HG02970 (cell line): ENCODE data around the gene MOSPD3.
"Not testable (repeated sequence)": the region's sequence is repeated elsewhere in the genome, so short reads cannot be mapped to it uniquely, and the experiment has no call there.

Experiments
- ATAC-seq: cut with Tn5 transposase; IDR thresholded peaks from one replicate; pipeline ENCODE4 v1.9.1; 2021; ENCODE audit warnings: mild to moderate bottlenecking, moderate library complexity, moderate number of reproducible peaks; ENCODE audit not compliant: unreplicated experiment, low FRiP score

The MOSPD3 gene, protein sequence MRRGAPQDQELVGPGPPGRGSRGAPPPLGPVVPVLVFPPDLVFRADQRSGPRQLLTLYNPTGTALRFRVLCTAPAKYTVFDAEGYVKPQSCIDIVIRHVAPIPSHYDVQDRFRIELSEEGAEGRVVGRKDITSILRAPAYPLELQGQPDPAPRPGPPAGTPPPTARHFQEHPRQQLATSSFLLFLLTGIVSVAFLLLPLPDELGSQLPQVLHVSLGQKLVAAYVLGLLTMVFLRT

DNA sequence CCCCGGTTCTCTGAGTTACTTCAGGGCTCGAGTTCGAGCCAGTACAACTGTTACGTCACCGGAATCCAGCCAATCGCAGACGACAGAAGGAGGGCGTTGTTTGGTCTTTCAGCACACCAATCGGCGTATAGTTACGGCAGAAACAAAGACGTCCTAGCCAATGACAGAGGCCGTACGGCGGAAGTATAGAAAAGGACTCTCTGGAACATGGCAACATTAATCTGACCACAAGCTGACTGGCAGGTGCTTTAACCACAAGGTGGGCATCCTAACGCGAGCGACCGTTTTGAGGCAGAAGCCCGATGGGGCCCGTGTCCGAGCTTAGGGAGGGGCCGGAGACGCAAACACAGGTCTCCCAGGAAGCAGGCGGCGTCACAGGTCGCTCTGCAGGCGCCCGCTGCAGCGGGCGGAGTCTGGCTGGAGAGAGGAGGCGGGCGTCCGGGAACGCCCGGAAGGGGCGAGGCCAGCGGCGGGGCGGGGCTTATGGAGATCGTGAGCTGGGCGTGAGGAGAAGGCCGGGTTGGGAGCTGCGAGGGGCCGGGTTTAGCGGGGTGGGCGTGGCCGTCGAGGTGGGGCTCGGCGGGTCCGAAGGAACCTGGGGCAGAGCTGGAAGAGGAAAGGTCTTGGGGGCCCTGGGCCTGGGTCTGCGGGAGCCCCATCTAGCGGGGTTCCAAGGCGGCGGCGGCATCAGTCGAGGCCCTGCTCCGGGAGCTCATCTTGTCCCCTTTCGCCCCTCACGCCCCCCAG, at the start of gene MOSPD3:
TSS of gene MOSPD3 (plus strand) at position 558 of the 747 bp plus-strand sequence. CDS start 252 bp downstream, outside the sequence.
- ATAC-seq: peak; percentile 91

DNA sequence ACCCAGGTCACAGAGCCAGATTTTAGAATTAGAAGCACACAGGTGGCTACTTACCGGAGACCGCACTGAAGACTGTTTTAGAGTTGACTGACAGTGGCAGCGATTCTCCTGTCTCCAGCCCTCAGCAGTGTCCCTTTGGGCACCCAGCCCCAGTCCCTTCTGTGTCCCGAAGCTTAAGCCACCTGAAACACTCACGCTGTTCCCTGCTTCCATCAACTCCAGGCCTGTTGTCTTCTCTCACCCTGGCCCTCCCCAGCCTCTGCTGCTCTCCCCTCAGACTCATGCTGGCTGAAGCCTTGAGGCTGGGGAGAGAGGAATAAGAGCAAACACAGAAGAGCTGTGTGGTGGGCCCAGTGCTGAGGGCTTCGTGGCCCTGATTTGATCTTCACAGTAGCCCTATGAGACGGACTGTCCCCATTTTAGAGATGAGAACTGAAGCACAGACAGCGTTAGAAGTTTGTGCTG, 49.2 kb upstream of the MOSPD3 start:
- no peak for ATAC-seq

DNA sequence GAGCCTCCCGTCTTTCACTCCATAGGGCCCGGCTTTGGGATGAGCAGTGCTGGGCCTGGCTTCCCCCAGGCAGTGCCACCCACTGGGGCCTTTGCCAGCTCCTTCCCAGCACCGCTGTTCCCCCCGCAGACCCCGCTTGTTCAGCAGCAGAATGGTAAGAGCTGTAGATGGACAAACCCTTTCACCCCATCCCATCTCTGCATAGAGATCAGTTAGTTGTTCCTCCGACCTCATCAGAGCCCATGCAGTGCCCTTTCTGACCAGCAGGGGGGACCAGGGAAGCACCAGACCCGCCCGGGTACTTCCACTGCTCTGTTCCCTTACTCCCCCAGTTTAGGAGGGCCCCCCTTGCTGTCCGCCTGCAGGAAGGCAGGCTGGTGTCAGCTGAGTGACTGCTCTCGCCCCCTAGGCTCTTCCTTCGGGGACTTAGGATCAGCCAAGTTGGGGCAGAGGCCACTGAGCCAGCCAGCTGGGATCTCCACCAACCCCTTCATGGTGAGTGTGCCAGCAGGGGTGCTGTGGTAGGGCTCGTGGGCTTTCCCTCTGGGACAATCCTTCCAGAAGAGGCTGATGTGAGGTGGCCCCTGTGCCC, 48.4 kb upstream of the MOSPD3 start:
- ATAC-seq: no peak

DNA sequence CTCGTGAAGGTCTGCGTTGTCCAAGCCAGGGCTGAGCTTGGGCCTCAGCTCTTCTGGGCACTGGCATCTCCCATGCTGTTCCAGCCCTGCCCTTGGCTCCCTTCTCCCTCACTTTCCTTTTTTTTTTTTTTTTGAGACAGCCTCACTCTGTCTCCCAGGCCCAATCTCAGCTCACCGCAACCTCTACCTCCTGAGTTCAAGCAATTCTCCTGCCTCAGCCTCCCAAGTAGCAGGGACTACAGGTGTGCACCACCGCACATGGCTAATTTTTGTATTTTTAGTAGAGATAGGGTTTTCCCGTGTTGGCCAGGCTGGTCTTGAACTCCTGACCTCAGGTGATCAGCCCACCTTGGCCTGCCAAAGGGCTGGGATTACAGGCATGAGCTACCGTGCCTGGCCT, 47.9 kb upstream of the MOSPD3 start:
- ATAC-seq: not testable (repeated sequence)

DNA sequence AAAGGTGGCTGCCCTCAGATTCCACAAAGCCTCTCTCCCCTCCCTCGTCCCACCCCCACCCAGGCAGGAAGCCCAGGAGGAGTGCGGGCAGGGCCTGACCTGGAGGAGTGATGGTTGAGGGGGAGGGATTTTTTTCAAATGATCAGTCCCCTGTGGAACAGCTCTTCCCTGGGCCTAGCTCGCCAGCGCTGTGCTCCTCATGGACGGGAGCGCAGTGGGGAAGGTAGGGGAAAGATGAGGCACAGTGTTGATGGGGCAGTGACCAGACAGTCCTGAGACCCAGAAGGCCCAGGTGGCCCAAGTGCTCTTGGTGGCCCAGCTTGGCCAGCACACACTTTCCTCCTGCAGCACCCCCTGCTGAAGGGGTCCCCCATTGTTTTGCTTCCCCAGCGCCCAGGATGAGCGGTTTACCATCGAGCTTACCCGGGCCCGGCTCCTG, 47.2 kb upstream of the MOSPD3 start:
- ATAC-seq: no peak

DNA sequence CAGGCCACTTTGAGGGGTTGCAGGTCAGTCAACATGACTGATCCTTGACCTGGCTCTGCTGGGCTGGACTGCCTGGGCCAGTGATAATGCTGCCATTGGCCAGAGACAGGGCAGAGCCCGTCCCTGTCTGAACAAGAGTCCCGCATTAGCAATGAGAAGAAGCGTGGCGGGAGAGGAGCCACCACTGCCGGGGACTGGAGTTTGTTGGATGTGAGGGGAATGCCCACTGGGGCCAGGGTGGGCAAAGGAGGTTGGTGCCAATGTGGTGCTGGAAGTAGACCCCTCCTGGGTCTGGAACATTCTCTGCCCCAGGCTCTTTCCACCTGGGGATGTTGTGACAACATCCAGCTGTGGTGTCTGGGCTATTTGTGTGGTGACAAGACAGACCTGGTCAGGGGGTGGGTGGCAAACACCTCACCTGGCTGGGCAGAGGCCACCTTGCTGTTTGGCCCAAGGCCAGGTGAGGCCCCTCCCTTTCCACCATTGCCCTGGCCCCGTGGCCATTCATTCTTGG, 46.3 kb upstream of the MOSPD3 start:
- no peak for ATAC-seq

DNA sequence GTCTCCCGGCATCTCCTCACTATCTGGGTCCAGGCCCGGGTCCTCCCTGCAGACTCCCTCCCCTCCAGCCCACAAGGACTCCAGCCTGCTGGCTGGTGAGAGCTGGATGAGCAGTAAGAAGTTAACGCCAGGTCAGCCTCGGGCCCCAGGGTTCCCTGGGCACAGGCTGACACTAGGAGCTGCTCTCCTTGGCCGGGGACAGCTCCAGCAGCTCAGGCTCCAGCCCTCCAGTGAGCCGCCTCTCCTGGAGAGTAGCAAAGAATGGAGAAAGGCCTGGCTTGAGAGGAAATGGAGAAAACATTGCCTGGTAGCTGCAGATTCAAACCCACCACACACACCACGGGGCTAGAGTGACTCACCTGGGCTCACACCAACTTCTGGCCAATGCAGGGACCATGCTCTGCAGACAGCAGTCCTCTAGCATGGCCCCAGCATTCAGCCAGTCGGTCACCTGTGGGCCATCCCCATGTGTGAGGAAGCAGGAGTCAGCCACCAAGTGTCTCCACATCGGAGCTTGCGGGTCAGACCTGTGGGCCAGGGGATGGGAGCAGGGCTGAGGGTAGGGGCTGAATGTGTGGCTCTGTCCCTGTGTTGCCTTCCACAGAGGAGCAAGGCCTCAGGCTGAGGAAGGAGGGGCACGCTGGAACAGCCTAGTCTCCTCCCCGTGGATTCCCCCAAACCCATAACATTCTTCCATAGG, 45.2 kb upstream of the MOSPD3 start:
- no peak for ATAC-seq

DNA sequence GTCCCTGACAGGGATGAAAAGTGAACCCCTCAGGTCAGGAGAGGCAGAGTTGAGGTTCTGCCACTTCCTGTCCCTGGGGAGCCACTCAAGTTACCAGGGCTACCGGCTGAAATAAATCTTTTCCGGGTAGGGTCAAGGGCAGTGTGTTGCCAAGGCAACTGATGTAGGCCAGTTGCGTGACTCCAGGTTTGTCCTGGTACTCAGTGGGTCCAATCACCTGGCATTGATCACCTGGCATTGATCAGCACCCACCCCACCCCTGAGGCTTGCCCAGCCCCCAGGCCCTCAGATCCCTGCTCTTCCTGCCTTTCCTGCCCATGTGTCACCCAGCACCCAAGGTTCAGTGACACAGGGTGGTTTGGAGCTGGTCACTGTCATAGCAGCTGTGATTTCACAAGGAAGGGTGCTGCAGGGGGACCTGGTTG, 44.6 kb upstream of the MOSPD3 start:
- no peak for ATAC-seq

DNA sequence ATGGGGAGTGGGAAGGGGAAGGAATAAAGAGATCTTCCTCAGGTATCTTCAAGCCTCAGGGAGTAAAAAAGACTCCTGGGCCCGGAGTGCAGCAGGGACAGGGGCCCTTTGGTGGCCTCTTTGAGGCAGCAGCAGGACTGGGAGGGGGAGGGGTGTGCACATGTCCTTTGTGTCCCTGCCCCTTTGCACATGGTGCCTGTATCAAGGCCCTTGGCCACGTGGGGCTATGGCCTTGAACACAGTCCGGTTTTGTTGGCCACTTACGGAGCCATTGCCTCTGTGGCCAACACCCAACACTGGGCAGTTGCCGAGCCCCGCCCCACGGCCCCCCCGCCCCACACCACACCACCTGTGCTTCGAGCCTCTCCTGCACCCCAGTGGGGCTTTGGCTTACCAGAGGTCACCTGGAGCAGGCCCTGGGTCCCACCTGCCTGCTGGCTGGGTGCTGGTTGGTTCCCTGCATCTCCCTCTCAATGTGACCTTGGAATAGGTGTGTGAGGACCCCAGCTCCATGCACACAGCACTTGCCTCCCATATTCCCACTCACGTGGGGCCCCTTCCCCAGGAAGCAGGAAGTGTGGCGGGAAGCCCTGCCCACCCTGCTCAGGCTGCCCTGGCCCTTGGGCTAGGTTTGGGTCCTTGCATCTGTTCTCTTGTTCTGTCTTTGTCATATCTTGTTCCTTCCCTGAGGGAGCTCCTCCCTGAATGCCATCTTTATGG, 44.0 kb upstream of the MOSPD3 start:
- no peak for ATAC-seq

DNA sequence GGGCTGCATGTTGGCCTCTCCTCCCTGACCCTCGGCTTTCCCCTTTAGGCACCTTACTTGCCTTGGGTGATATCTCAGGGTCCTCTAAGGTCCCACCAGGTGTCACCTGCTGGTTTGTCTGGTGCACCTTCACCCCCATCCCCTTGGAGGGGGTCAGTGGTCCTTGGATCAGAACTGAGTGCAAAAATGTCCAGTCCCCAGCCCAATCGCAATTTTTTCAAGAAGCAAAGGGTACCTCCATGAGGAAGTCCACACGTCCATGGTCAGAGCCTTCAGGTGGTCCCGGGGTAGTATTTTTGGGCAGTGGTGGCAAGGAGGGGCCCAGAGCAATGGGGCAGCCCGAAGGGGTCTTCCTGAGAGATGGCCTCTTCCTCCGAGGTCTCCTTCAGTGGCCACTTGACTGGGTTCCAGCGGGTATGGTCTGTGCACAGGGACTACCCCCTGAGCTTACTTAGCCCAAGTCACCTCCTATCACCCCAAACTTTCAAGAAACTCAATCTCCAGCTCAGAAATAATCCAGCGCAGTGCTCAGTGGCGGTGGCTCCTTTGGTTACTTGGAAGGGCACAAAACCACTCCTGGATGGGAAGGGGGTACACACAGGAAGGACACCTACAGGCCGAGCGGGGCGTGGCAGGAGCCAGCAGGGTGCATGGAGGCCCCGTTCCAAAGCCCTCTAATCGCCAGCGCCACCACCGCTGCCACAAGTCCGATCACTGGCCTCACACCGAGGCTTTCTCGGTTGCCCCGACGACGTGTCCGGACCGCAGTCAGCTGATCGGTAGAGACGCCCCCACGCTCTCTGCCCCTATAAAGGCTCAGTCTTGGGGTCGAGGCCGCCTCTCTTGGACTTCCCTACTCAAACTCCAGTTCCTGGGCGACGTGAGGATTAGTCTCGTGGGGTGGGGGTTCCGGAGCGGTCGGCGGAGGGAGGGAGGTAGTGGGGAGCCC, 43.2 kb upstream of the MOSPD3 start:
- no peak for ATAC-seq

DNA sequence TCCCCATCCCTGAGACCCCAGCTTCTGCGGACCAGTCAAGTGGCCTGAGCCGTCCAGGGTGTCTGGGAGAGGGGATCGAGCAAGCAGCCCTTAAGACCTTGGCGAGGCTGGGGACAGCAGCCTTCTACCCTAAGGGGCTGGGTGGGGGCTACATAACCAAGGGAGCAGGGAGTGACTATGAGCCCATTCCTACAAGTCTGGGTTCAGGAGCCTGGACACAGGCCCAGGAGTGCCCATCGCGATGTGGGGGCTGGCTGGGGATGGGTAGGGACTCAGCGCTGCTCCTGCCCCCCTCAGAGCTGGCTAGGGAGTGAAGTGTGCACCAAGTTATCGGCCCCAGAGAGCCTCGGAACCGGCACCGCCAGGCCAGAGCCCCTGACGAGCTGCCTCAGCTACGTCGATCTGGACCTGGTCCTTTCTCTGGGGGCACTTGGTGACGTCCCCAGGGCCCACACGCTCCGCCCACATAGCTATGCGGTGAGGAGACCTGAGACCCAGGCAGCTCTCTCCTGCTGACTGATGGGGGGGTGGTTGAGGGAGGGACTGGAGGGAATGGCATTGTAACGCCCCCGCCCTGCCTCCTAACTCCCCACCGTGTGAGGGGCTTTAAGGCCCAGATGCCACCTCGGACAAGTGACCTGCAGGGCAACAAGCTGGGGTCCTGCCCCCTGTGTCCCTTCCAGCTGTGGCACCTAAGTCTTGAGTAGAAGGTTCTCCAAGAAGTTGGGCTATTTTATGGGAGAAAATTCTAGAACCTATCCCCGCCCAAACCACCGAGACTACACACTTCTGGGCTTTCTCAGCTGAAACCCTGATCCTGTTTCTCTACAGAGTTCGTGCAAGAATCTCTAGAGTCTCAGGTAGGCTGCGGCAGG, 41.1 kb upstream of the MOSPD3 start:
- ATAC-seq: no peak

DNA sequence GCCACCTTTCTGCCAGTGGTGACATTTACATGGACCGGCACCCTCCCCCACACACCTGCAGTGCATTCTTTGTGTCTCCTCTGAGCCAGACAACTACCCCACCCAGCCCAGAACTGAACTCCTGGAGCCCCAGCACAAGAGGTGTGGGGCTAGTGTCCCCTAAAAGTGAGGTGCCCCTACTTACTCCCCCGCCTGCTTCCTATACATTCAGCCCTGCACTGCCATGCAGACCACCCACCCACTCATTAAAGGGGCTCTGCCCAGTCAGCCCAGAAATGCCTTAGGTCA, 40.6 kb upstream of the MOSPD3 start:
- ATAC-seq: no peak

DNA sequence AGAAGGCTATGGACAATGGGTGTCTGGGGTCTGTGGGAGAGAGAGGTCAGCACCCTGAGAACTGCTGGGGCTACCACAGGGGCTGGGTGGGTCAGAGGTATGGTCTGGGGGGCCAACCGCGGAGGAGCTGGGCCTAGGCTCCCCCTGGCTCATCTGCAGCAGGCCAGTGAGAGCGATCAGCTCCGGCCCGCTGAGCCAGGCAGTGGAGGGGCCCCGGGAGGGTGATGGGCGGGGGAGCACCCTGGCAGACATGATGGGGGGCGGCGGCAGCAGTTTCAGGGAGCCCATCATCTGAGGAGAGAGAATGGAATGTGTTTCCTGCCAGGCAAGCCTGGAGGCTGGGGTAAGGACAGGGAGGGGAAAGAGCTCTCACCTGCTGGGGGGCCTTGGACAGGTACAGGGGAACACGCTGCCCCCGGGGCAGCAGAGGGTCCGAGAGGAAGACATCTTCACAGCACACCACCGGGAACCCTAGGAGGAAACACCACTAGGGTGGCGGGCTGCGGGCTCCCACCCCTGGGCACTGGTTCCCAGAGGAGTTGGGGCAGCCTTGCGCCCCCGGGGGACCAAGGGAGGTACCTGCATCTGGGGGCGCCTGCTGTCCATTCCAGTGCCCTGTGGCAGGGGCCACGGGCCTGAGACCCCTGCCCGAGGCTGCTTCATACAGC, 39.9 kb upstream of the MOSPD3 start:
- no peak for ATAC-seq

DNA sequence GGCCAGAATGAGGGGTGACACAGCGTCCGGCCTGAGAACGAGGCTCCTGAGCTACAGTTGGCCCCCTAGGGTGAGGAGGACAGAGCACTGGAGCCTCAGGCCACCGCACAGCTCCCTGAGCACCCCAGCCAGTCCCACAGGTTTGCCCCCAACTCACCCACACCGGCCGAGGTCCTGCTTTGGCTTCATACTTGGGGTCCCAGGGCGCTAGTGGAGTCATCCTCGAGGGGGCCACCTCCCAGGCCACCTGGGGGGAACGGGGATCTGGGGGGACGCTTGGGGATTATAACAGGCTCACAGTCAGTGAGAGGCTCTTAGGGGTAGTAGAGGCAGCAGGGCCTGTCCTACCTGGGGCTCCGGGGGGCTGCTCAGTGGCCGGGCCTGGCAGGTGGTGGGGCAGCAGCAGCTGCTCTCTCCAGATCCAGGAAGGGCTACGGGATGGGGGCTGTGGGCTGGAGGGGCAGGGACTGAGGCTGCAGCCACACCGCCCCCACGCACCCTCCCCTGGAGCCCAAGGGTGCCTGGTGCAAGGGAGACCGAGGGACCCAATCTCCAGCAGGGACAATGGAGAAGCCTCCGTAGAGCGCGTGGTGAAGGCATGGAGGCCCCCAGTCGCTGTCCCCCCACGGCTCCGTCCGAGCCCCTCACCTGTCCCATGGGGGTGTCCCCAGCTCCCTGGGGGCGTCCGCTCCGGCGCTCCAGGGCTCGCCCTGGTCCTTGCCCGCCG, 39.2 kb upstream of the MOSPD3 start:
- ATAC-seq: no peak

DNA sequence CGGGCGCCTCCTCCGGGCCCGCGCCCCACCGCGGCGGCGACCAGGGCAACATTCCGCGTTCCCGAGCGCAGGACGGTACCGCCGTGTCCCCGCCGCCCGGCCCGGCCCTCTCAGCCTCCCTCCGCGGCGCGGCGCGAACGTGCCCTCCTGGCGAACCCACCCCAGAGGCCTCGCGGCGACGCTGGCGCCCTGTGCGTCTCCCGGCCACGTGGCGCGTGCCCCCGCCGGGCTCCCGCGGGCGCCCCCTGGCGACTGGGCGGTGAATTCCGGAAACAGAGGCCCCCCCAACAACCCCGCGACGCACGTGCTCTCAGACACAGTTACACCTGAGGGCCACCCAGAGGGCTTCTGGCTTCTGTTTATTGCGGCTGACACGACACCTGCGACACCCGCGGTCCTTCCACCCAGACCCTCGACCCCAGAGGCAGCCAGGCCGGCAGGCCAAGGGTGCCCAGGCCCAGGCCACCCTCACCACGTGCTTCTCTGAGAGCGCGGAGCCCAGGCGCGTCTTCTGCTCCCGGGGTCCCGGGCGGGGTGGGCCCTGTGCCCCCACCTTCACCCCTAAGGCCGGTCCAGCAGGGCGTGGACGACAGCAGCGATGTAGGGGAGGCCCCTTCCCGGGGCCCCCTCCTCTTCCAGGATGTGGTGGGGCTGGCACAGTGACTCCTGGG, 38.5 kb upstream of the MOSPD3 start, which contains the start of gene SAP25:
TSS of gene SAP25 (minus strand) at position 210 of the 671 bp plus-strand sequence. CDS start at position 52, 158 bp downstream.
- ATAC-seq: no peak
